Measurements from ENCODE around the gene STAT5B.
"Not testable (repeated sequence)": the region's sequence is repeated elsewhere in the genome, so short reads cannot be mapped to it uniquely, and the experiment has no call there.

DNA sequence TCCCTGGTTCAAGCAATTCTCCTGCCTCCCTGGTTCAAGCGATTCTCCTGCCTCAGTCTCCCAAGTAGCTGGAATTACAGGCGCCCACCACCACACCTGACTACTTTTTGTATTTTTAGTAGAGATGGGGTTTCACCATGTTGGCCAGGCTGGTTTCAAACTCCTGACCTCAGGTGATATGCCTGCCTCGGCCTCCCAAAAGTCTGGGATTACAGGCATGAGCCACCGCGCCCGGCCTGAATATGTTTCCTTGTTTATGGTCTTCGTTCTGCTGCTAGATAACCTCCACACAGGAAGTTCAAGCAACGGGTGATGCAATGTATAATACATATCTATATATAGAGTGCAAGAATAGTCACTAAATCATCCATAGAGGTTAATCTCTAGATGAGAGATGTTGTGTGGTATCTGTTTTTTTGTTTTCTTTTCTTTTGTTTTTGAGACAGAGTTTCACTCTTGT lies 70.0 kb downstream of the STAT5B start:
- not testable (repeated sequence) for TF ChIP-seq ELF1 (CRISPR knock-in tag; IDR thresholded peaks at IDR 0.05); DNMT1 (CRISPR knock-in tag; IDR thresholded peaks at IDR 0.05); EP300 (IDR thresholded peaks at IDR 0.05; ENCODE audit: low read depth in 2 of 2, low read length in 2 of 2); EP300 (CRISPR knock-in tag; IDR thresholded peaks at IDR 0.05; ENCODE audit: borderline replicate concordance); ARNT (IDR thresholded peaks at IDR 0.05); CTCF (CRISPR knock-in tag; IDR thresholded peaks at IDR 0.05); FOXM1 (CRISPR knock-in tag; IDR thresholded peaks at IDR 0.05); ZNF17 (CRISPR knock-in tag; IDR thresholded peaks at IDR 0.05); ZNF800 (CRISPR knock-in tag; IDR thresholded peaks at IDR 0.05); TBP (CRISPR knock-in tag; IDR thresholded peaks at IDR 0.05); REL (CRISPR knock-in tag; conservative IDR thresholded peaks at IDR 0.05)
